Loucy (cell line): ENCODE results near the gene CFAP45.

ENCODE experiments used
- CTCF ChIP-seq: fragments of 200-600 bp; sonication (generic); conservative IDR thresholded peaks from 2 replicates; pipeline ENCODE4 v1.5.1; 2014; ENCODE audit warnings: mild to moderate bottlenecking, antibody characterized with exemption, low read length
- EZH2phosphoT487 ChIP-seq: fragments of 200-600 bp; IDR thresholded peaks from 2 replicates; pipeline ENCODE4 v1.6.1; 2018; ENCODE audit warnings: antibody characterized with exemption, mild to moderate bottlenecking, moderate library complexity, borderline replicate concordance

GRCh38 chr1:159927849-159928431 is 28.0 kb upstream of the CFAP45 start:
- no peak for TF ChIP-seq CTCF
- TF ChIP-seq EZH2phosphoT487: no peak
